Measurements from ENCODE around the gene RBM20. TPM values are rescaled to one million over a fixed set of nuclear protein-coding genes. Genes with fewer than 3 reads are reported as not detected.

The RBM20 gene
- total and polyA plus RNA-seq, 2 of the 13 experiments (the other 11 are each of a cell fraction or from before 2014, with no cell fraction given), result 0.02 to 0.22 TPM

GRCh38 chr10:110706690-110707098 lies 62.6 kb downstream of the RBM20 start:
- no peak for DNase-seq (ENCODE audit: low spot score)
- Histone ChIP-seq H3K27me3 (ENCODE audit: control insufficient read depth in 1 of 2, insufficient read depth in 2 of 2, low read length in 2 of 2) (peaks cover 0 to 4% of the 10 kb centered on the region in 2 experiments; a peak in 1 of 5 replicates), H2AFZ (ENCODE audit: low read length) (no peak overlapping the region), H3K79me2 (ENCODE audit: insufficient read depth, low read length) (no peaks in the 10 kb centered on the region), H3K4me1 (ENCODE audit: insufficient read depth, low read length) (peaks cover 19% of the 10 kb centered on the region), H3K9me3 (ENCODE audit: low read length) (no peaks in the 10 kb centered on the region), H4K20me1 (ENCODE audit: insufficient read depth, low read length) (no peaks in the 10 kb centered on the region), H3K36me3 (replicated peaks in 1 of 2; ENCODE audit: control insufficient read depth in 1 of 2, insufficient read depth in 2 of 2, low read length in 2 of 2) (no peaks in the 10 kb centered on the region), H3K27ac (ENCODE audit: extremely low read length, insufficient read depth, low read length) (no peak overlapping the region), H3K4me3 (replicated peaks in 1 of 3; ENCODE audit: insufficient read depth in 1 of 3, low read depth in 2 of 3, low read length in 3 of 3) (no peak overlapping the region), H3K9ac (ENCODE audit: insufficient read depth, low read depth, low read length) (no peak overlapping the region), H3K4me2 (ENCODE audit: low read depth, low read length) (no peak overlapping the region)
- ChIA-PET CTCF (ENCODE audit: low intra/inter-chr PET ratio, low total read pairs) (no interaction called here), POLR2A (no interaction called here)
- no TSS peak for BruUV-seq (replicated peaks)
- intact Hi-C loops (cut with micrococcal nuclease; ENCODE audit: unreplicated experiment) (no loop called here), in situ Hi-C loops (cut with HindIII; ENCODE audit: extremely low pct_ligation_motif_present, low pct_unique_long_range_greater_than_20kb) (no loop called here)
- ATAC-seq, result no peak
- FAIRE-seq, result no peak
- TF ChIP-seq ZNF724P (CRISPR knock-in tag; IDR thresholded peaks at IDR 0.05; ENCODE audit: borderline replicate concordance), result no peak
- TF ChIP-seq HOMEZ (CRISPR knock-in tag; IDR thresholded peaks at IDR 0.05; ENCODE audit: low read depth), result no peak
- no peak for TF ChIP-seq SAFB2 (CRISPR knock-in tag; IDR thresholded peaks at IDR 0.05; ENCODE audit: borderline replicate concordance, low read depth)
- no peak for TF ChIP-seq IRX3 (CRISPR knock-in tag; IDR thresholded peaks at IDR 0.05; ENCODE audit: borderline replicate concordance, low read depth)
- TF ChIP-seq PHF21A (CRISPR knock-in tag; IDR thresholded peaks at IDR 0.05), result no peak
- no peak for TF ChIP-seq ZSCAN9 (CRISPR knock-in tag; IDR thresholded peaks at IDR 0.05; ENCODE audit: borderline replicate concordance)
- no peak for TF ChIP-seq UBTF (CRISPR knock-in tag; IDR thresholded peaks at IDR 0.05)
- TF ChIP-seq MAFK (conservative IDR thresholded peaks at IDR 0.05 in 1 of 2, IDR thresholded peaks at IDR 0.05 in 1 of 2; ENCODE audit: low read length in 2 of 2), result no peak
- no peak for TF ChIP-seq MED1 (CRISPR knock-in tag; IDR thresholded peaks at IDR 0.05)
- no peak for TF ChIP-seq ZNF333 (CRISPR knock-in tag; IDR thresholded peaks at IDR 0.05; ENCODE audit: borderline replicate concordance)
- no peak for TF ChIP-seq ZNF614 (CRISPR knock-in tag; IDR thresholded peaks at IDR 0.05; ENCODE audit: borderline replicate concordance)
- TF ChIP-seq FOXO1 (CRISPR knock-in tag; IDR thresholded peaks at IDR 0.05), result no peak
- TF ChIP-seq ZNF557 (CRISPR knock-in tag; IDR thresholded peaks at IDR 0.05), result no peak
- no peak for TF ChIP-seq ZNF709 (CRISPR knock-in tag; IDR thresholded peaks at IDR 0.05)
- TF ChIP-seq BHLHE40 (IDR thresholded peaks at IDR 0.05; ENCODE audit: low read length), result no peak
- 0% methylated on average over 5 of the region's 5 CpGs for WGBS (ENCODE audit: low lambda C conversion rate)
